A549 (cell line): ENCODE data around the gene SUMF1.

Experiments
- MAZ ChIP-seq: fragments of 150-350 bp; IDR thresholded peaks from 2 replicates; pipeline ENCODE4 v1.6.1; 2014; ENCODE audit warnings: antibody characterized with exemption, low read depth, low read length, borderline replicate concordance
- POLR2AphosphoS2 ChIP-seq: conservative IDR thresholded peaks from 2 replicates; pipeline ENCODE4 v1.6.1; 2012; ENCODE audit warnings: low read length, improper control_type of control experiment, inconsistent platforms
- RAD21 ChIP-seq, 2 experiments: fragments of >200 bp in 1 of 2; sonication (Bioruptor Twin) in 1 of 2; formaldehyde crosslinking in 1 of 2; IDR thresholded peaks in 1 of 2; conservative IDR thresholded peaks in 1 of 2; 2 replicates in 1 of 2; 3 replicates in 1 of 2; pipeline ENCODE4 v1.6.1; 2012 to 2018; ENCODE audit warnings: inconsistent platforms in 1 of 2
- ZFP36 ChIP-seq: fragments of 450-650 bp; IDR thresholded peaks from 2 replicates; pipeline ENCODE4 v1.6.1; 2014; ENCODE audit warnings: borderline replicate concordance; ENCODE audit not compliant: partially characterized antibody
- TF ChIP-seq, protein P1 (sequence below): fragments of >200 bp; sonication (Bioruptor Twin); formaldehyde crosslinking; IDR thresholded peaks from 3 replicates; pipeline ENCODE4 v1.5.1; 2016
- TF ChIP-seq, protein P2 (sequence below): IDR thresholded peaks from 2 replicates; pipeline ENCODE4 v1.6.1; 2012

GRCh38 chr3:4332111-4332510 lies 135.0 kb downstream of the SUMF1 start:
- TF ChIP-seq, protein P1, sequence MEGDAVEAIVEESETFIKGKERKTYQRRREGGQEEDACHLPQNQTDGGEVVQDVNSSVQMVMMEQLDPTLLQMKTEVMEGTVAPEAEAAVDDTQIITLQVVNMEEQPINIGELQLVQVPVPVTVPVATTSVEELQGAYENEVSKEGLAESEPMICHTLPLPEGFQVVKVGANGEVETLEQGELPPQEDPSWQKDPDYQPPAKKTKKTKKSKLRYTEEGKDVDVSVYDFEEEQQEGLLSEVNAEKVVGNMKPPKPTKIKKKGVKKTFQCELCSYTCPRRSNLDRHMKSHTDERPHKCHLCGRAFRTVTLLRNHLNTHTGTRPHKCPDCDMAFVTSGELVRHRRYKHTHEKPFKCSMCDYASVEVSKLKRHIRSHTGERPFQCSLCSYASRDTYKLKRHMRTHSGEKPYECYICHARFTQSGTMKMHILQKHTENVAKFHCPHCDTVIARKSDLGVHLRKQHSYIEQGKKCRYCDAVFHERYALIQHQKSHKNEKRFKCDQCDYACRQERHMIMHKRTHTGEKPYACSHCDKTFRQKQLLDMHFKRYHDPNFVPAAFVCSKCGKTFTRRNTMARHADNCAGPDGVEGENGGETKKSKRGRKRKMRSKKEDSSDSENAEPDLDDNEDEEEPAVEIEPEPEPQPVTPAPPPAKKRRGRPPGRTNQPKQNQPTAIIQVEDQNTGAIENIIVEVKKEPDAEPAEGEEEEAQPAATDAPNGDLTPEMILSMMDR, result no peak
- no peak for TF ChIP-seq RAD21 (conservative IDR thresholded peaks at IDR 0.05 in 1 of 2, IDR thresholded peaks at IDR 0.05 in 1 of 2)
- TF ChIP-seq MAZ, result no peak
- no peak for TF ChIP-seq POLR2AphosphoS2
- TF ChIP-seq, protein P2, sequence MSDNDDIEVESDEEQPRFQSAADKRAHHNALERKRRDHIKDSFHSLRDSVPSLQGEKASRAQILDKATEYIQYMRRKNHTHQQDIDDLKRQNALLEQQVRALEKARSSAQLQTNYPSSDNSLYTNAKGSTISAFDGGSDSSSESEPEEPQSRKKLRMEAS, result no peak
- TF ChIP-seq ZFP36, result no peak
